ENCODE data around the gene MSTO1.
A peak's percentile ranks its signal among the peaks of the same experiment; 100 is the strongest.
"Not testable (repeated sequence)": the region's sequence is repeated elsewhere in the genome, so short reads cannot be mapped to it uniquely, and the experiment has no call there.

The MSTO1 gene

GRCh38 chr1:155609515-155610256 lies at the start of gene MSTO1:
Gene MSTO1, plus strand, starts transcription at chr1:155610218. Its CDS starts 31 bp downstream, at chr1:155610249.
- DNase-seq, result peak; percentile 97

GRCh38 chr1:155561779-155562580 lies 48.0 kb upstream of the MSTO1 start:
- not testable (repeated sequence) for DNase-seq

GRCh38 chr1:155562581-155563376 lies 47.2 kb upstream of the MSTO1 start, which contains the start of gene ASH1L:
Gene ASH1L, minus strand, starts transcription at chr1:155562803. Its CDS starts 41,284 bp downstream, at chr1:155521519.
- peak; percentile 86 for DNase-seq

DNA sequence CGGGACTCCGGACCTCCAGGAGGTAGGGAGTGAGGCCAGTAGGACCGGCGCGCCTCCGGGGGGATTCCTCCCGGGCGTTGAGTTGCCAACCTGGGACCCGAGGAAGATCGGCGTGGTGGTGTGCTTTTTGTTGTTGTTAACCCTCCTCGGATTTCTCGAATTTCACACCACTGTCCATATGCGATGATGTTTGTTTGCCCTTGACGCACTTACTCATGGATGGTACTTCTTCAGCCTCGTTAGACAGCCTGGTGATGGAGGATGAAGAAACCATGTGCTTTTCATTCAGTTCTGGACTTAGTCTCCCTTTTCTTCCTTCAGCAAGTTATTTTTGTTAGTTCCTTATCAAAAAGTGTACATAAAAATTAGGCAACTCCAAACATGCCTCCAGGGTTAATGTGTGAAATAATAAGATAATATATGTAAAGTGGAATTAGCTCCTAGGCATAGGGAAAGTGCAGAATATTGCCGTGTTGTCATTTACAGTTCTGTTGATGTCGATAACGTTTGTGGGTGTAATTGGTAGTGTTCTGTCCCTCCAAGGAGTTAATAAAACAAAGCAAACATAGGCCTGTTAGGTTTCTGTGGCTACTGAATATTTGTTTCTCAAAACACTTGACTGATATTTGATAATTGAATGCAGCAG lies 46.5 kb upstream of the MSTO1 start:
- peak; percentile 9 for DNase-seq

DNA sequence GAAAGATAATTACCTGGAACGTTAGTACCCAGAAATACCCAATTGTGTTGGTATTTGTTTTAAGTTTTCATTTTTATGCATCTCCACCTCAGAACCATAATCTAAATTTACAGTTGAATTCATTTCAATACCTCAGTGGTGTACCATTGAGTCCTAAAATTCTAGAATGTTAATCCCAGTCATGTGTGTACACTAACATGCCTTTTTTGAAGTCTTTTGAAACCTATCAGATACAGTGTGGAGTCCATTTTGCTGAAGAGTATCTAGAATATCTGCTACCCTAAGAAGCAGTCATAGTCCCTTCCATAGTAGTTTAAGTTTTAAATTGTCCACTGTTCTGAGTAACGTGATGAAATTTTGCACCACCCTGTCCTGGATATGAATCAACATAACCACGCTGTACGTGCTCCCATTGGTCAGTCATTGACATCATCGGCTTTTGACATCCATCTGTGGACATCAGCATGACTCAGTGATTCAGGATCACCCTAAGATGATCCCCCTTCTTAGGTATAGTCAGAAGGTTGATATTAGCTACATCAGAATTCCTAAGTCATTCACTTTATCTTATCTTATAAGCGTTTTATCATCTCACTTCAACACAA lies 39.9 kb upstream of the MSTO1 start:
- DNase-seq, result no peak

DNA sequence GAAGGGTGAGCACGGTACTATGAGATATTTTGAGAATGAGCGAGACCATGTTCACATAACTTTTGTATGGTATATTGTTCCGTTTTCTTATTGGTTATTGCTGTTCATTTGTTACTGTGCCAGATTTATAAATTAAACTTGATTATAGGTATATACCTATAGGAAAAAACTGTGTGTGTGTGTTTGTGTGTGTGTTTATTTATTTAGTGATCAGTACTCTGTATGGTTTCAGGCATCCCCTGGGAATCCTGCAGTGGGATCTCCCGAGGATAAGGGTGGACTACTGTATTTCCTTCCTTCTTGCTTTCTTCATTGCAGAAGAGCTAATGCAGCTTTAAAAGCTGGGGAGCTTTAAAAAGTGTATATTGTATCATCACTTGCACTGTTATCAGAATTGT lies 39.4 kb upstream of the MSTO1 start:
- no peak for DNase-seq

DNA sequence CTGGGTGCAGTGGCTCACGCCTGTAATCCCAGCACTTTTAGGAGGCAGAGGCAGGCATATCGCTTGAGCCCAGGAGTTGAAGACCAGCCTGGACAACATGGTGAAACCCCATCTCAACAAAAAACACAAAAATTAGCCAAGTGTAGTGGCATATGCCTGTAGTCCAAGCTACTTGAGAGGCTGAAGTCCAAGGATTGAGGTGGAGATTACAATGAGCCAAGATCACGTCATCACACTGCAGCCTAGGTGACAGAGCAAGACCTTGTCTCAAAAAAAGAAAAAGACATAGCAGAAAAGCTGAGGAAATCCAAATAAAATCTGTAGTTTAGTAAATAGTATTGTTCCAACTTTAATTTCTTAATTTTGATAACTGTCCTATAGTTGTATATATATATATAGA lies 35.9 kb upstream of the MSTO1 start:
- DNase-seq, result no peak

- DNase-seq, result not testable (repeated sequence)
Observed at GRCh38 chr1:155575608-155576007, 34.4 kb upstream of the MSTO1 start.

DNA sequence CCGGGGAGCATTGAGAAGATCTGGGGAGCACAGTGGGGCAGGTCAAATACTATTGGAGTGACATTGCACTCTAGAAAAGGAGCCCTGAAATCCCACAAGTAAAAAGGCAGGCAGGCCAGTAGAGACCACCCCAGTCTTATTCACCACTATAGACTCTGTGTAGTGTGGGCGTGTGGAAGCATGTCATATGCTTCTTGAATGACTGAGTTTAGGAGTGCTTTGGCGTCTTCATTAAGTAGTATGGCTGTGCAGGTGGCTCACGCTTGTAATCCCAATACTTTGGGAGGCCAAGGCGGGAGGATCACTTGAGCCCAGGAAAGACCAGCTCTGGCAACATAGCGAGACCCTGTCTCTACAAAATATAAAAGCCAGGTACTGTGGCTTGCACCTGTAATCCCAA lies 26.2 kb upstream of the MSTO1 start:
- DNase-seq, result not testable (repeated sequence)

- not testable (repeated sequence) for DNase-seq
Observed at GRCh38 chr1:155589282-155589681, 20.7 kb upstream of the MSTO1 start.

GRCh38 chr1:155590516-155591247 lies 19.3 kb upstream of the MSTO1 start:
- DNase-seq, result not testable (repeated sequence)

DNA sequence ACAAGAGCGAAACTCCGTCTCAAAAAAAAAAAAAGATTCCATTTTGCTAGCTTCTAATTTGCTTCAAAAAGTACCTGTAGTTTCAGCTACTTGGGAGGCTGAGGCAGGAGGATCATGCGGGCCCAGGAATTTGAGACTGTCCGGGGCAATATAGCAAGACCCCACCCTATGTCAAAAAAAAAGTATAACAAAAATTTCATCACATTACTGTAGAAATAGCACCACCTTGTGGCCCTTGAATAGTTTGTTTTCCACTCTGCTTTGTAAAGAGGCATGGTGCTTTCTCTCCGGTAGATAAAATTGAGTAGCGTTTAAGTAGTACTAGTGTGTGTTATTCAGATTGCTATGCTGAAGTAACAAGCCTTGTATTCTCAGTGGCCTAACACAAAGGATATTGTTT lies 18.2 kb upstream of the MSTO1 start:
- peak; percentile 40 for DNase-seq

DNA sequence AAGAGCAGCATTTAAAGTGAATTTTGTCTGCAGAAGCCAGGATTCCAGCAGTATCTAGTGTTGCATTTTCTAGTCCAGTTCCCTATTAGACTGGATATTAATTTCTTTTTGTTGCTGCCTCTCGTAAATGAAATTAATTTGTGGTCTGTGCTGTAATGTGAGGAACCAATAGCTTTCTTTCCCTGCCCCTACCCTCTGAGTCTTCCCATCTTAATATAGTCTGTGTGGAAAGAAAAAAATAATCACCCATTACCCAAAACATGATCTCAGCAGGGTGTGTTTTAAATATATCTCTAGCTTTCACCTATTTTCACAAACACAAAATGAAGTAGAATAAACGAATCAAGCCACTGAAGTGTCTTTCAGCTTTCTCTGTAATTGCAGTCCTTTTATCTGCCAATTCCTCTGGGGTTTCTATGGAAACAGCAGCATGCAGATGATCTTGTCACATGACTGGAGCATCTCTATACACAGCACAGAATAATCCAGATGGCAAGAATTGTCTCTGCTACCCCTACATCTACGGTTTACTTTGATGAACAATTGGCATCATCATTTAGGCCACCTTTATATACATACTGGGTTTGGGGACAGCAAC lies 14.0 kb upstream of the MSTO1 start:
- DNase-seq, result not testable (repeated sequence)

DNA sequence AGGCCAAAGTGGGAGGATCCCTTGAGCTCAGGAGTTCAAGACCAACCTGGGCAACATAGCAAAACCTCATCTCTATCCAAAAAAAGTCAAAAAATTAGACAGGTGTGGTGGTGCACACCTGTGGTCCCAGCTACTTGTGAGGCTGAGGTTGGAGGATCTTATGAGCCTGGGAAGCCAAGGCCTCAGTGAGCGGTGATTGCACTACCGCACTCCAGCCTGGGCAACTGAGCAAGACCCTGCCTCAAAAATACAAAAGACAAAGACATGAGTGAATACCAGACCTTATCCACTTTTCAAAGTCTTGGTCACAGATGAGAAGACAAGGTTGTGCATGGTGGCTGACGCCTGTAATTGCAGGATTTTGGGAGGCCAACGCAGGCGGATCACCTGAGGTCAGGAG lies 13.2 kb upstream of the MSTO1 start:
- DNase-seq, result no peak

DNA sequence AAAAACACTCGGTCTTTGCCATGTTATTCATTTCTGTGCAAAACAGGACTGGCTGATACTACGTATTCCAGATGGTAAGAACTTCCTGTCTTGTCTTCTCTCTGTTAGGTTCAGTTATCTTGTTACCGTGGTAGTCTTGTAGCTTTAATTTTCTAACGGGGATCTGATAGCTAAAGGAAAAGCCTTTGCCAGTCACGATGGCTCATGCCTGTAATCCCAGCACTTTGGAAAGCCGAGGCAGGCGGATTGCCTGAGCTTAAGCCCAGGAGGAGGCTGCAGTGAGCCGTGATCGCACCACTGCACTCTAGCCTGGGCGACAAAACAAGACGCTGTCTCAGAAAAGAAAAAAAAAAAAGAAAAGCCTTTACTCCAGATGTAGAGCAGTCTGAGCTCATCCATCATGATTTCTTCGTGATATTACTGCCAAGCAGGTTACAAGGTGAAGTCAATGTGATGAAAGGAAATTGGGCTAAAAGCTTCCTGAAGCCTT lies 11.1 kb upstream of the MSTO1 start:
- no peak for DNase-seq

DNA sequence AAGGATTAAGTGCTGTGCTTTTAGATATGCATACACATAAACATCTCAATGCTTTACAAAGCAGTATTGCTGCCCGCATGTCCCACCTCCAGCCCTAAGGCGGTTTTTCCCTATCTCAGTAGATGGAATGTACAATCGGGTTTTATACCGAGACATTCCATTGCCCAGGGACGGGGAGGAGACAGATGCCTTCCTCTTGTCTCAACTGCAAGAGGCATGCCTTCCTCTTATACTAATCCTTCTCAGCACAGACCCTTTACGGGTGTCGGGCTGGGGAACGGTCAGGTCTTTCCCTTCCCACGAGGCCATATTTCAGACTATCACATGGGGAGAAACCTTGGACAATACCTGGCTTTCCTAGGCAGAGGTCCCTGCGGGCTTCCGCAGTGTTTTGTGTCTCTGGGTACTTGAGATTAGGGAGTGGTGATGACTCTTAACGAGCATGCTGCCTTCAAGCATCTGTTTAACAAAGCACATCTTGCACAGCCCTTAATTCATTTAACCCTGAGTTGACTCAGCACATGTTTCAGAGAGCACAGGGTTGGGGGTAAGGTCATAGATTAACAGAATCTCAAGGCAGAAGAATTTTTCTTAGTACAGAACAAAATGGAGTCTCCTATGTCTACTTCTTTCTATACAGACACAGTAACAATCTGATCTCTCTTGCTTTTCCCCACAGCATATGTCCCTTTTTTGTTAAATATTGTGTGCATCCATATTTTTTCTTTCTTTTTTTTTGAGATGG lies 10.0 kb upstream of the MSTO1 start:
- not testable (repeated sequence) for DNase-seq

GRCh38 chr1:155607708-155608107 lies 2.3 kb upstream of the MSTO1 start:
- DNase-seq, result no peak

GRCh38 chr1:155608888-155609225 lies 1.2 kb upstream of the MSTO1 start:
- DNase-seq, result no peak

DNA sequence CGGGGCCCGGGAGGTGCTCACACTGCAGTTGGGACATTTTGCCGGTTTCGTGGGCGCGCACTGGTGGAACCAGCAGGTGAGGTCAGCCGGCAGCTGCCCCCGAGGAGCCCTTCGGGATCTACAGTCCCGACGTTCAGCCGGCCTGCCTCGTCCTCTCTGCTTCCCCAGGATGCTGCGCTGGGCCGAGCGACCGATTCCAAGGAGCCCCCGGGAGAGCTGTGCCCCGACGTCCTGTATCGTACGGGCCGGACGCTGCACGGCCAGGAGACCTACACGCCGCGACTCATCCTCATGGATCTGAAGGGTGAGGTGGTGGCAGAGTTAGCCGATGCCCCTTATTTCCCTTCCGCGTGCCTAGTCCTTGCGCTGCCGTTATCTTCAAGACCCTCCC lies 234 bp downstream of the MSTO1 start:
- DNase-seq, result not testable (repeated sequence)

DNA sequence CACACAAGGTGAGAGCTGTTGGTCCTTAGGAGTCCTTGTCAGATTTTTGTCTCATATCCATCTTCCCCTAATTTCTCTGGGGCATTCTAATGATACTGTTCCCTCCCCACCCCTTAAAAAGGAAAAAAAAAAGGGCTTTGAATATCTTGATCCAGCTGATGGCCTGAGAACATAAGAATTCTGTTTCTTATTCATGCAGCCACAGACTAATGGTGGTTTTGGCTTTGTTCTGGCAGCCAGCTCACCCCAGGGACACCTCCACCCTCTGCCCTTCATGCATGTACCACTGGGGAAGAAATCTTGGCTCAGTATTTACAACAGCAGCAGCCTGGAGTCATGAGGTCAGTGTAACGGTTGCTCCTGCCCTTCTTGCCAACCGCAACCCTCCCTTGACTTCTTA lies 3.2 kb downstream of the MSTO1 start:
- DNase-seq, result not testable (repeated sequence)

Measured in DMS 273 treated with DMSO at 0.1 percent for 48 hours (cell line).